Liver (tissue), 9 donors: ENCODE data around the gene KPNB1. TPM values are rescaled to one million over a fixed set of nuclear protein-coding genes. Genes with fewer than 3 reads are reported as not detected.

Experiments used
- DNase-seq: peaks from one replicate; pipeline ENCODE4 v3.0.0-alpha.2; 2017; ENCODE audit warnings: low spot score
- H3K27ac ChIP-seq, 2 donors: one replicate each; pipeline ENCODE4 v1.7.0; 2013; ENCODE audit warnings: inconsistent platforms in 2 of 2, low read length in 2 of 2, control low read depth in 1 of 2, low read depth in 1 of 2, mild to moderate bottlenecking in 1 of 2
- H3K27me3 ChIP-seq, 4 donors: one replicate each; pipeline versions ENCODE4 v1.6.1 to v1.7.0; 2013; ENCODE audit warnings: low read length in 3 of 4, inconsistent platforms in 1 of 4, mild to moderate bottlenecking in 1 of 4, moderate library complexity in 1 of 4; ENCODE audit not compliant: control insufficient read depth in 4 of 4, insufficient read depth in 4 of 4
- H3K36me3 ChIP-seq, 4 donors: one replicate each; pipeline versions ENCODE4 v1.6.1 to v1.7.0; 2013; ENCODE audit warnings: low read length in 3 of 4, mild to moderate bottlenecking in 3 of 4, low read depth in 1 of 4, moderate library complexity in 1 of 4; ENCODE audit not compliant: control insufficient read depth in 4 of 4, insufficient read depth in 3 of 4
- H3K4me1 ChIP-seq, 4 donors: one replicate each; pipeline versions ENCODE4 v1.6.1 to v1.7.0; 2013; ENCODE audit warnings: low read length in 3 of 4, mild to moderate bottlenecking in 3 of 4, moderate library complexity in 1 of 4; ENCODE audit not compliant: control insufficient read depth in 4 of 4, insufficient read depth in 4 of 4
- H3K4me3 ChIP-seq, 3 donors: one replicate each; pipeline versions ENCODE4 v1.6.1 to v1.7.0; 2013; ENCODE audit warnings: low read length in 3 of 3, control low read depth in 1 of 3, low read depth in 1 of 3, mild to moderate bottlenecking in 1 of 3
- H3K9ac ChIP-seq, 2 donors: one replicate each; pipeline ENCODE4 v1.7.0; 2013; ENCODE audit warnings: low read length in 2 of 2, mild to moderate bottlenecking in 2 of 2, moderate library complexity in 2 of 2, control low read depth in 1 of 2, low read depth in 1 of 2
- H3K9me3 ChIP-seq, 4 donors: one replicate each; pipeline versions ENCODE4 v1.6.1 to v1.7.0; 2013; ENCODE audit warnings: low read length in 3 of 4; ENCODE audit not compliant: control insufficient read depth in 4 of 4
- ATF3 ChIP-seq: IDR thresholded peaks from 2 replicates; pipeline ENCODE4 v1.6.1; 2016; ENCODE audit warnings: antibody characterized with exemption
- CTCF ChIP-seq: fragments of 150-350 bp; IDR thresholded peaks from 2 replicates; pipeline ENCODE4 v1.5.1; 2017; ENCODE audit warnings: improper control_type of control experiment, low read depth, low read length; ENCODE audit not compliant: missing input control
- FOXA1 ChIP-seq: IDR thresholded peaks from 2 replicates; pipeline ENCODE4 v1.6.1; 2016; ENCODE audit warnings: antibody characterized with exemption
- FOXA2 ChIP-seq: IDR thresholded peaks from 2 replicates; pipeline ENCODE4 v1.6.1; 2016; ENCODE audit warnings: antibody characterized with exemption
- GABPA ChIP-seq, 2 donors: IDR thresholded peaks in 1 of 2; conservative IDR thresholded peaks in 1 of 2; 2 replicates each; pipeline ENCODE4 v1.6.1; 2016; ENCODE audit warnings: antibody characterized with exemption in 2 of 2, mild to moderate bottlenecking in 1 of 2, moderate library complexity in 1 of 2
- HNF4A ChIP-seq, 2 donors: conservative IDR thresholded peaks; 2 replicates each; pipeline ENCODE4 v1.6.1; 2016; ENCODE audit warnings: antibody characterized with exemption in 2 of 2, mild to moderate bottlenecking in 2 of 2
- JUND ChIP-seq, 2 donors: IDR thresholded peaks; 2 replicates each; pipeline ENCODE4 v1.6.1; 2016; ENCODE audit warnings: antibody characterized with exemption in 2 of 2
- MAX ChIP-seq: IDR thresholded peaks from 2 replicates; pipeline ENCODE4 v1.6.1; 2016; ENCODE audit warnings: antibody characterized with exemption
- NR2F2 ChIP-seq: IDR thresholded peaks from 2 replicates; pipeline ENCODE4 v1.6.1; 2016; ENCODE audit warnings: antibody characterized with exemption
- RAD21 ChIP-seq, 2 donors: IDR thresholded peaks; 2 replicates each; pipeline ENCODE4 v1.6.1; 2016; ENCODE audit warnings: antibody characterized with exemption in 2 of 2, mild to moderate bottlenecking in 2 of 2
- RXRA ChIP-seq, 2 donors: IDR thresholded peaks; 2 replicates each; pipeline ENCODE4 v1.6.1; 2017 to 2018; ENCODE audit warnings: antibody characterized with exemption in 2 of 2, mild to moderate bottlenecking in 1 of 2
- SP1 ChIP-seq: IDR thresholded peaks from 2 replicates; pipeline ENCODE4 v1.6.1; 2018; ENCODE audit warnings: antibody characterized with exemption, mild to moderate bottlenecking
- ZBTB33 ChIP-seq: IDR thresholded peaks from 2 replicates; pipeline ENCODE4 v1.6.1; 2016; ENCODE audit warnings: antibody characterized with exemption
- WGBS: extraction: QIAGEN DNeasy Blood & Tissue Kit; methylation state at CpG from one replicate; pipeline ENCODE4 v1.1.7; 2013; 5-methylcytosine and 5-hydroxymethylcytosine counted together
- polyA plus RNA-seq, 2 donors: library from polyadenylated mRNA; stranded (reverse) in 1 of 2; unstranded in 1 of 2; fragments of 200-250 nt in 1 of 2; fragments of >200 nt in 1 of 2; fragmentation: Nextera tagmentation in 1 of 2; extraction: Ambion mirVana in 1 of 2; gene quantifications; one replicate each; pipeline versions ENCODE4 v1.2.1 to v1.2.3, GENCODE V29; 2013 to 2015
- total RNA-seq, 2 donors: library from RNA; depleted of rRNA; stranded (reverse); fragments of >200 nt; gene quantifications; one replicate each; pipeline ENCODE4 v1.2.3, GENCODE V29; 2014
- donor health status: healthy.
- donor health status: healthy.
- donor health status: healthy.
- donor health status: healthy.
- donor health status: healthy.

The KPNB1 gene
- total and polyA plus RNA-seq, 4 donors, result 27.6 to 114 (median 75.0) TPM

GRCh38 chr17:47635734-47636133 lies 14.0 kb upstream of the KPNB1 start:
- Histone ChIP-seq H3K27me3 (no peaks in the 10 kb centered on the region), H3K27ac (no peak overlapping the region), H3K4me1 (no peaks in the 10 kb centered on the region), H3K4me3 (no peak overlapping the region), H3K9ac (no peak overlapping the region), H3K9me3 (no peaks in the 10 kb centered on the region), H3K36me3 (peaks cover 0 to 2% (median 0%) of the 10 kb centered on the region in 4 donors)
- DNase-seq, result no peak
- 95% methylated on average over 3 of the region's 3 CpGs for WGBS
- TF ChIP-seq FOXA1 (no peak), HNF4A (conservative IDR thresholded peaks at IDR 0.05) (no peak), RXRA (IDR thresholded peaks at IDR 0.05) (no peak), SP1 (no peak), FOXA2 (no peak), NR2F2 (no peak), ATF3 (no peak)

GRCh38 chr17:47636273-47637030 lies 13.3 kb upstream of the KPNB1 start:
- no peak overlapping the region for H3K9ac ChIP-seq
- H3K36me3 ChIP-seq, result peaks cover 0 to 2% (median 0%) of the 10 kb centered on the region in 4 donors
- H3K27ac ChIP-seq, result no peak overlapping the region
- 82% methylated on average over 2 of the region's 2 CpGs for WGBS
- TF ChIP-seq FOXA2, result no peak
- TF ChIP-seq NR2F2, result peak; percentile 28
- no peak for DNase-seq
- no peak overlapping the region for H3K4me3 ChIP-seq
- no peaks in the 10 kb centered on the region for H3K27me3 ChIP-seq
- no peaks in the 10 kb centered on the region for H3K4me1 ChIP-seq
- no peaks in the 10 kb centered on the region for H3K9me3 ChIP-seq

GRCh38 chr17:47638903-47639302 lies 10.8 kb upstream of the KPNB1 start:
- DNase-seq, result no peak
- no peak overlapping the region for H3K9ac ChIP-seq
- H3K27ac ChIP-seq, result no peak overlapping the region
- H3K4me1 ChIP-seq, result no peaks in the 10 kb centered on the region
- H3K4me3 ChIP-seq, result no peak overlapping the region
- WGBS, result 82% methylated on average over 5 of the region's 5 CpGs
- peaks cover 0 to 2% (median 0%) of the 10 kb centered on the region in 4 donors for H3K36me3 ChIP-seq
- no peak for TF ChIP-seq NR2F2
- TF ChIP-seq JUND (IDR thresholded peaks at IDR 0.05), result no peak
- no peak for TF ChIP-seq MAX
- TF ChIP-seq FOXA1, result no peak
- no peak for TF ChIP-seq RAD21 (IDR thresholded peaks at IDR 0.05)
- no peak for TF ChIP-seq ZBTB33
- no peak for TF ChIP-seq HNF4A (conservative IDR thresholded peaks at IDR 0.05)
- no peak for TF ChIP-seq RXRA (IDR thresholded peaks at IDR 0.05)
- no peak for TF ChIP-seq GABPA (IDR thresholded peaks at IDR 0.05 in 1 of 2, conservative IDR thresholded peaks at IDR 0.05 in 1 of 2)
- TF ChIP-seq CTCF, result no peak
- no peaks in the 10 kb centered on the region for H3K9me3 ChIP-seq
- no peaks in the 10 kb centered on the region for H3K27me3 ChIP-seq
